Endodermal cell (in vitro differentiated cells): ENCODE data around the gene CMIP. TPM values are rescaled to one million over a fixed set of nuclear protein-coding genes. Genes with fewer than 3 reads are reported as not detected.

Experiments used
- DNase-seq: peaks from one replicate; pipeline ENCODE4 v3.0.0-alpha.2; 2017
- H3K27ac ChIP-seq: 2 replicates; pipeline ENCODE4 v1.5.1; 2013; ENCODE audit warnings: mild to moderate bottlenecking, low read depth, low read length, moderate library complexity
- H3K27me3 ChIP-seq: 2 replicates; pipeline ENCODE4 v1.6.1; 2013; ENCODE audit warnings: mild to moderate bottlenecking, low read length, moderate library complexity; ENCODE audit not compliant: insufficient read depth, control insufficient read depth, poor library complexity, severe bottlenecking
- H3K36me3 ChIP-seq: 2 replicates; pipeline ENCODE4 v1.7.0; 2013; ENCODE audit warnings: mild to moderate bottlenecking, low read length, moderate library complexity; ENCODE audit not compliant: control insufficient read depth, insufficient read depth
- H3K4me1 ChIP-seq: one replicate; pipeline ENCODE4 v1.7.0; 2013; ENCODE audit warnings: low read length; ENCODE audit not compliant: control insufficient read depth, insufficient read depth
- H3K4me3 ChIP-seq: 2 replicates; pipeline ENCODE4 v1.5.1; 2013; ENCODE audit warnings: mild to moderate bottlenecking, low read length, moderate library complexity
- H3K9ac ChIP-seq: 2 replicates; pipeline ENCODE4 v1.6.1; 2013; ENCODE audit warnings: mild to moderate bottlenecking, low read length, moderate library complexity; ENCODE audit not compliant: poor library complexity, severe bottlenecking; ENCODE audit errors: extremely low read depth
- H3K9me3 ChIP-seq: 2 replicates; pipeline ENCODE4 v1.6.1; 2013; ENCODE audit warnings: mild to moderate bottlenecking, low read length, moderate library complexity; ENCODE audit not compliant: control insufficient read depth
- H3K27ac Mint-ChIP-seq: 2 replicates; pipeline ENCODE4 v1.8.0; 2020; ENCODE audit warnings: mixed read lengths
- H3K27me3 Mint-ChIP-seq: 2 replicates; pipeline ENCODE4 v1.8.0; 2021; ENCODE audit warnings: mild to moderate bottlenecking, mixed read lengths; ENCODE audit not compliant: insufficient read depth
- H3K36me3 Mint-ChIP-seq: 2 replicates; pipeline ENCODE4 v1.8.0; 2020; ENCODE audit warnings: low read depth, mixed read lengths
- H3K4me1 Mint-ChIP-seq: 2 replicates; pipeline ENCODE4 v1.8.0; 2020; ENCODE audit warnings: mixed read lengths
- H3K4me3 Mint-ChIP-seq: 2 replicates; pipeline ENCODE4 v1.8.0; 2020; ENCODE audit warnings: mild to moderate bottlenecking, moderate library complexity, mixed read lengths
- H3K9me3 Mint-ChIP-seq: 2 replicates; pipeline ENCODE4 v1.8.0; 2020; ENCODE audit warnings: mild to moderate bottlenecking, mixed read lengths
- CTCF ChIP-seq: fragments of 200-600 bp; sonication (generic); conservative IDR thresholded peaks from 2 replicates; pipeline ENCODE4 v1.5.0; 2021; ENCODE audit warnings: antibody characterized with exemption, mild to moderate bottlenecking
- WGBS, 2 experiments: methylation state at CpG; one replicate each; pipeline versions ENCODE4 v1.1.5 to v1.1.7; 2013; ENCODE audit warnings: missing lambda C conversion rate in 2 of 2, mixed read lengths in 1 of 2; ENCODE audit not compliant: insufficient coverage in 1 of 2, insufficient read length in 1 of 2; 5-methylcytosine and 5-hydroxymethylcytosine counted together
- total RNA-seq, 2 donors: library from RNA; stranded (reverse); fragmentation: NEBNext Ultra II Directional in 1 of 2; extraction: Animal tissue kit (Norgen Biotek cat#: 25700) in 1 of 2; gene quantifications; 2 replicates in 1 of 2; 3 replicates in 1 of 2; pipeline ENCODE4 v1.2.1, GENCODE V29; 2021

Gene CMIP
- total RNA-seq, 2 donors from 2014 or later, result 64.0 to 64.7 TPM

- Histone ChIP-seq H3K4me1 (peaks cover 14% of the 10 kb centered on the region), H3K4me3 (no peak overlapping the region), H3K36me3 (no peaks in the 10 kb centered on the region), H3K27ac (no peak overlapping the region), H3K27me3 (no peaks in the 10 kb centered on the region), H3K9me3 (no peaks in the 10 kb centered on the region), H3K9ac (peak overlapping the region; percentile 34)
- Mint-ChIP-seq H3K27ac (peak overlapping the region; percentile 53), H3K9me3 (no peaks in the 10 kb centered on the region), H3K27me3 (no peaks in the 10 kb centered on the region), H3K36me3 (peaks cover 4% of the 10 kb centered on the region), H3K4me1 (peaks cover 33% of the 10 kb centered on the region), H3K4me3 (no peak overlapping the region)
- WGBS, 2 experiments, result 83 to 88% methylated on average over 11 to 16 of the region's 16 CpGs
- TF ChIP-seq CTCF, result peak; percentile 48
- DNase-seq, result peak; percentile 79
Measured at GRCh38 chr16:81558444-81559175, 114.0 kb downstream of the CMIP start.

- no peak for TF ChIP-seq CTCF
- Histone ChIP-seq H3K9me3 (no peaks in the 10 kb centered on the region), H3K4me3 (no peak overlapping the region), H3K4me1 (peaks cover 14% of the 10 kb centered on the region), H3K36me3 (no peaks in the 10 kb centered on the region), H3K9ac (no peak overlapping the region), H3K27ac (no peak overlapping the region), H3K27me3 (no peaks in the 10 kb centered on the region)
- whole genome bisulfite sequencing, 2 experiments, result 90 to 96% methylated on average over 7 to 8 of the region's 8 CpGs
- H3K9me3 Mint-ChIP-seq, result no peaks in the 10 kb centered on the region
- peaks cover 30% of the 10 kb centered on the region for H3K4me1 Mint-ChIP-seq
- peaks cover 4% of the 10 kb centered on the region for H3K36me3 Mint-ChIP-seq
- H3K4me3 Mint-ChIP-seq, result no peak overlapping the region
- DNase-seq, result no peak
- H3K27ac Mint-ChIP-seq, result peak overlapping the region; percentile 70
- H3K27me3 Mint-ChIP-seq, result no peaks in the 10 kb centered on the region
Measured at GRCh38 chr16:81560979-81561657, 116.5 kb downstream of the CMIP start.

GRCh38 chr16:81562174-81562849 lies 117.7 kb downstream of the CMIP start:
- Histone ChIP-seq H3K27ac (no peak overlapping the region), H3K9me3 (no peaks in the 10 kb centered on the region), H3K27me3 (no peaks in the 10 kb centered on the region), H3K9ac (no peak overlapping the region), H3K4me3 (no peak overlapping the region), H3K4me1 (peaks cover 14% of the 10 kb centered on the region), H3K36me3 (peaks cover 4% of the 10 kb centered on the region)
- no peak for TF ChIP-seq CTCF
- no peaks in the 10 kb centered on the region for H3K27me3 Mint-ChIP-seq
- peak overlapping the region; percentile 2 for H3K27ac Mint-ChIP-seq
- WGBS, 2 experiments, result 95 to 100% methylated on average over 6 to 8 of the region's 8 CpGs
- H3K36me3 Mint-ChIP-seq, result peaks cover 4% of the 10 kb centered on the region
- H3K4me3 Mint-ChIP-seq, result no peak overlapping the region
- no peaks in the 10 kb centered on the region for H3K9me3 Mint-ChIP-seq
- no peak for DNase-seq
- peaks cover 30% of the 10 kb centered on the region for H3K4me1 Mint-ChIP-seq
